HG02763 (cell line): ENCODE data around the gene TBC1D22A.
"Not testable (repeated sequence)": the region's sequence is repeated elsewhere in the genome, so short reads cannot be mapped to it uniquely, and the experiment has no call there.

ENCODE experiments used
- ATAC-seq: cut with Tn5 transposase; IDR thresholded peaks from one replicate; pipeline ENCODE4 v1.9.1; 2021; ENCODE audit warnings: mild to moderate bottlenecking, moderate library complexity; ENCODE audit not compliant: unreplicated experiment

TBC1D22A gene

DNA sequence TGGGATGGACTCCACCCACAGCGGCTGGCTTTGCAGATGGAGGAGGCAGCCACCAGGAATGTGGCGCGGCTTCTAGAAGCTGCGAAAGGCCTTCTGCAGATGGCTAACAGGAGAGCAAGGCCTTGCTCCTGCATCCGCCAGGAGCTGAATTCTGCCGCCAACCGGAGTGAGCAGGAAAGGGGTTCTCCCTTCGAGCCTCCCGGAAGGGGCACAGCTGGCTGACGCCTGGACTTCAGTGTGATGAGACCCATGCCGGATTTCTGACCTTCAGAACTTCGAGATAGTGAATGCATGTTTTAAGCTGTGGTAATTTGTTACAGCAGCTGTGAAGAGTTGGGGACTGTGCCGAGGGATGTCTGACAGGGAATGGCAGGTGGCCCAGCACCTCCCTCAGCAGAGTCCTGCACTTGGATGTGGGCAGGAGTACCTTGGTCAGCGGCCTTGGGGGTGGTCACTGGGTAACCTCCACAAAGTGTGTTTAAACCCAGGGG is 7.7 kb downstream of the TBC1D22A start:
- no peak for ATAC-seq

DNA sequence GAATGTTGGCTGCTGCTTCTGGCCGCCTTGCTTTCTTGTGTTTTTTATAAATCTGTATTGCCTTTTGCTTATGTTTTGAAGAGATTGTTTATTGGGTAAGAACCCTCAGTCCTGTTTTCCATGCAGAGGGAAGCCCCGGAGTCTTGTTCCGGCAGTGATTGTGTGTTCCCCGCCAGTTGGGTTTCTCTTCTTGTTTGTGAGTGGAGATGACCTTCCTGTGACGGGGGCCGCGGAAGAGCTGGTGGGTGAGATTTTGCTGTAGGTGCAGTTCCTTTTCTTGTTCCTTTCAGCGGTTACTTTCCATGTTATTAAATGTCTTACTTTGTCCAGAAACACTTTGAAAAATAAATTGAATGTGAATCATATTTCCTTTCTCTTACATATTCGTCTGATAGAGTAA is 8.3 kb downstream of the TBC1D22A start:
- ATAC-seq, result no peak

DNA sequence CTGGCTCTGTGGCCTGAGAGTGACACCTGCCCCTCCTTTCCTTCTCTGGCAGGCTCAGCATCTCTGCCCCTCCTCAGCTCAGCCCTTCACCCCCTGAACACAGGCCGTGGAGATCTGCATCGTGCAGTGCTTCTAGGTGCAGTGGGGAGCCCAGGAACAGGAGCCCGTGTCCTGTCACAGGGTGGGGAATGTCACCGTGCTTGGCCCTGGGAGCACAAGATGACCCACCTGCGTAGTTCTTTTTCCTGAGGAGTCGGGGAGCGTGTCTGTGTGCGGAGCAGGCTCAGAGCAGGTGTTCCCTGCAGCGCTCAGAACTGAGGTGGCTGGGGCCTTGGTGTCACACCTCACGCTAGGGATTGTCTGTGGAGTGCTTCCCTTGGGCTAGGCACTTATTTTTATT is 10.6 kb downstream of the TBC1D22A start:
- no peak for ATAC-seq

- ATAC-seq, result no peak
Measured at GRCh38 chr22:46774253-46774979, 12.0 kb downstream of the TBC1D22A start.

- ATAC-seq, result no peak
Measured at GRCh38 chr22:46774980-46775849, 12.8 kb downstream of the TBC1D22A start.

GRCh38 chr22:46775850-46776826 is 13.7 kb downstream of the TBC1D22A start:
- ATAC-seq, result no peak

DNA sequence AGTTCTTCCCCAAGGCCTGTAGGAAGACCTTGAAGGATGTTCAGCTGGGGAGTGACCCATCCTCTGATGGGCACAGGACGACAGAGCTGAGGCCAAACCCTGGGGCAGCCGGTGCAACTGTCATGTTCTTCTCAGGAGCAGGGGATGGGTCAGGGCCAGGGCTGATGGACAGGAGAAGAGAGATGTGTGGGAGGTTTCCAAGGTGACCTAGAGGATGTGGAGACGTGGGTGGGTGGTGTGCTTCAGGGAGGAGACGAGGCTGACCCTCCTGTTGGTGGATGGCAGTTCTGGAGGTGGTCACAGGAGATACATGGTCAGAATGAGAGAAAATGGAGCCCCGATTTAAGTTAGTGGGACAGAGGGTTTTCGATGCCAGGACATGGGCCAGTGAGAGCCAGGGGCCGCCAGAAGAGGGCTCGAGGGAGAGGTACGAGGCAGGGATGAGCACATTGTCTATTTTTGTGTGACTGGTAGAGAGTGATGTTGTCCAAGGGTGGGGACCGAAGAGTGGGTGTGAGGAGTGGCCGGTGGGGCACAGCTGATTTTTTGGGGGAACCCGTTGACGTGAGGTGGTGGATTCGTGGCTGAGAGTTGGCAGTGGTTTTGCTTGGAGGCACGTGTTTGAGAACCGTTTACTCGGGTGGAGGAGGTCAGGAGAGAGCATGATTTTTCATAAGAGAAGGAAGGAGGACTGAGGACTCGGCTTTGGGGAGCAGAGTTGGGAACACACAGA is 14.6 kb downstream of the TBC1D22A start:
- no peak for ATAC-seq

DNA sequence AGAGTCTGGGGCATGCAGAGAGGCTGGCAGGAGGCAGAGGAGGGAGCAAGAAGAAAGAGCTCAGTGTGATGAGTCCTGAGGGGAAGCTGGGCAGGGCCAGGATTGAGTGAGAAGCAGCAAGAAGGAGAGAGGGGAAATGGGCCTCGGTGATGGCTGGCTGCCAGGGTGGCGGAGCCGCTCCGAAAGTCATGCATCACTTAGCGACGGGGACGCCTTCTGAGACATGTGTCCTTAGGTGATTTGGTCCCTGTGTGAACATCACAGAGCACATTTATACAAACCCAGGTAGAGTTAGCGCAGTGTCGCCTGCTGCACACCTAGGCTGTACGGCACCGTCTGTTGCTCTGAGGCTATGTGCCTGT is 15.1 kb downstream of the TBC1D22A start:
- no peak for ATAC-seq

DNA sequence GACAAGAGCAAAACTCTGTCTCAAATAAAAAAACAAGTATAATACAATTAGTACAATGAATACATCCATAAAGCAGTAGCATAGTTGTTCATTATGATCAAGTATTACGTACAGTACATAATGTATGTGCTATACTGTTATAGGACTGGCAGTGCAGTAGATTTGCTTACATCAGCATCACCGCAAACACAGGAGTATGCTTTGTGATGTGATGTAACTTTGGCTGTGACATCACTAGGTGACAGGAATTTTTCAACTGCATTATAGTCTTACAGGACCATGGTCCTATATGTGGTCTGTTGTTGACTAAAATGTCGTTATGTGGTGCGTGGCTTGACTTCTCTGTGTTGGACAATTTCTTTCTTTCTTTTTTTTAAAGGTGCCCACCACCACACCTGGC is 16.6 kb downstream of the TBC1D22A start:
- no peak for ATAC-seq

DNA sequence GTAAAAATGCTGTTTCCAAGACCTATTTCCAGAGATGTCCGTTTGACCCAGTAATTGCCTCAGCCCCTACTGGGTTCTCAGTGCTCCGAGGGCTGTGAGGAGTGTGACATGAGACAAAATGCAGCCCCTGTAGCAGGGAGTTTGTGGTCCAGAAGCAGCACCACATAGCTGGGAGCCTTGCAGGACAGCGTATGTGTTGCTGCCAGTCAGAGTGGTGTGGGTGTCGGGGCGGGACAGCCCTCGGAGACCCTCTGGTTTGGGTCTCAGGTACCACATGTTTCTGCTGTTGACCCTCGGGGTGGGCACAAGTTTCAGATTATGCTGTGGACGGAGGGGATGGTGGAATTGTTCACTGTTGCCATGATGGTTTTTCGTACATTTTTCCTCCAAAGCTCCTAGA is 17.2 kb downstream of the TBC1D22A start:
- no peak for ATAC-seq

DNA sequence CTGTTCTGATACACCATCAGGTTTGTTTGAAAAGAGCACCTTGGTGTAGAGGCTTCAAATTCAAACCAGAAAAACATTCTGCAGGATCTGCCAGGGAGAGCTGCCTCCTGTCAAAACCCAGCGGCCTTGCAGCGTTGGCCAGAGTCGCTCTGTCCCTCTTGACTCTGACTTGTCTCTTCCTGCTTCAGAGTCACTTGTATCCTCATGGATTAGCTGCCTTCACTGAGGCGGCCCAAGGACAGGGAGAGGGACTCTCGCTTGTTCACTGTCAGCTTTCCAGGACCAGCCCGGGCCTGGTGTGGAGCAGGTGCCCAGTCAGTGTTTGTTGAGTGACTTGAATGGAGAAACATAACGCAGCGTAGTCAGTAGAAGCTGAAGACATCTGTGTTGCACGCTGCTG is 18.0 kb downstream of the TBC1D22A start:
- no peak for ATAC-seq

GRCh38 chr22:46781291-46781690 is 18.8 kb downstream of the TBC1D22A start:
- ATAC-seq, result no peak

- ATAC-seq, result not testable (repeated sequence)
Measured at GRCh38 chr22:46782200-46782599, 19.8 kb downstream of the TBC1D22A start.

GRCh38 chr22:46783721-46784120 is 21.3 kb downstream of the TBC1D22A start:
- ATAC-seq, result no peak

- ATAC-seq, result no peak
Measured at GRCh38 chr22:46788441-46789172, 26.2 kb downstream of the TBC1D22A start.

GRCh38 chr22:46789992-46790391 is 27.5 kb downstream of the TBC1D22A start:
- ATAC-seq, result no peak

- no peak for ATAC-seq
Measured at GRCh38 chr22:46791201-46791731, 28.8 kb downstream of the TBC1D22A start.

GRCh38 chr22:46792061-46792796 is 29.8 kb downstream of the TBC1D22A start:
- ATAC-seq, result no peak

GRCh38 chr22:46792841-46793261 is 30.4 kb downstream of the TBC1D22A start:
- ATAC-seq, result no peak
